GM23338 (cell line): ENCODE data around the gene MYO1F. TPM values are rescaled to one million over a fixed set of nuclear protein-coding genes. Genes with fewer than 3 reads are reported as not detected.

Source experiments
- ATAC-seq: fragments of 200-7000 bp; cut with Tn5 transposase; 3 replicates; pipeline ENCODE4 v1.9.1; 2020
- DNase-seq: peaks from one replicate; pipeline ENCODE4 v3.0.0-alpha.2; 2015; ENCODE audit warnings: low spot score
- H2AFZ ChIP-seq: fragments of 200-600 bp; sonication (generic); 2 replicates; pipeline ENCODE4 v1.8.0; 2016; ENCODE audit warnings: antibody characterized with exemption, mild to moderate bottlenecking, moderate library complexity
- H3F3A ChIP-seq: fragments of 200-600 bp; sonication (generic); replicated peaks from 2 replicates; pipeline ENCODE4 v1.8.0; 2017; ENCODE audit warnings: antibody characterized with exemption, mixed run types, low read depth
- H3K27ac ChIP-seq: fragments of 200-600 bp; sonication (generic); 2 replicates; pipeline ENCODE4 v1.6.1; 2016; ENCODE audit warnings: low read depth
- H3K27me3 ChIP-seq: fragments of 200-600 bp; sonication (generic); 2 replicates; pipeline ENCODE4 v1.8.0; 2016; ENCODE audit warnings: mild to moderate bottlenecking, mixed run types, moderate library complexity; ENCODE audit not compliant: insufficient read depth
- H3K36me3 ChIP-seq: fragments of 200-600 bp; sonication (generic); 2 replicates; pipeline ENCODE4 v1.8.0; 2016; ENCODE audit warnings: mild to moderate bottlenecking; ENCODE audit not compliant: insufficient read depth
- H3K4me1 ChIP-seq: fragments of 200-600 bp; sonication (generic); 2 replicates; pipeline ENCODE4 v1.8.0; 2016; ENCODE audit warnings: mild to moderate bottlenecking, moderate library complexity; ENCODE audit not compliant: insufficient read depth
- H3K4me2 ChIP-seq: fragments of 200-600 bp; sonication (generic); 2 replicates; pipeline ENCODE4 v1.7.1; 2017; ENCODE audit warnings: mixed run types
- H3K4me3 ChIP-seq: fragments of 200-600 bp; sonication (generic); 2 replicates; pipeline ENCODE4 v1.6.1; 2016; ENCODE audit warnings: mixed run types
- H3K79me2 ChIP-seq: fragments of 200-600 bp; sonication (generic); replicated peaks from 2 replicates; pipeline ENCODE4 v1.8.0; 2017; ENCODE audit warnings: mild to moderate bottlenecking; ENCODE audit not compliant: insufficient read depth
- H3K9me2 ChIP-seq: fragments of 200-600 bp; sonication (generic); 2 replicates; pipeline ENCODE4 v1.8.0; 2017; ENCODE audit not compliant: insufficient read depth
- H4K20me1 ChIP-seq: fragments of 200-600 bp; sonication (generic); replicated peaks from 2 replicates; pipeline ENCODE4 v1.8.0; 2017; ENCODE audit warnings: mild to moderate bottlenecking; ENCODE audit not compliant: insufficient read depth
- H3K27ac Mint-ChIP-seq: 2 replicates; pipeline ENCODE4 v1.8.0; 2020; ENCODE audit warnings: inconsistent platforms, mild to moderate bottlenecking, moderate library complexity, mixed read lengths
- H3K27me3 Mint-ChIP-seq: 3 replicates; pipeline ENCODE4 v1.8.0; 2022; ENCODE audit warnings: low read depth, mild to moderate bottlenecking, moderate library complexity, mixed read lengths, inconsistent platforms; ENCODE audit not compliant: insufficient read depth, poor library complexity
- H3K36me3 Mint-ChIP-seq: 3 replicates; pipeline ENCODE4 v1.8.0; 2021; ENCODE audit warnings: low read depth, mild to moderate bottlenecking, inconsistent platforms, moderate library complexity, mixed read lengths
- H3K4me1 Mint-ChIP-seq: 3 replicates; pipeline ENCODE4 v1.8.0; 2020; ENCODE audit warnings: mild to moderate bottlenecking, inconsistent platforms, mixed read lengths
- H3K4me3 Mint-ChIP-seq: 3 replicates; pipeline ENCODE4 v1.8.0; 2021; ENCODE audit warnings: moderate library complexity, mild to moderate bottlenecking, inconsistent platforms, mixed read lengths
- H3K9me3 Mint-ChIP-seq: 3 replicates; pipeline ENCODE4 v1.8.0; 2020; ENCODE audit warnings: moderate library complexity, mild to moderate bottlenecking, inconsistent platforms, mixed read lengths
- CREB1 ChIP-seq: fragments of 250-450 bp; sonication (Bioruptor Pico); IDR thresholded peaks from 2 replicates; pipeline ENCODE4 v1.5.0; 2020; ENCODE audit warnings: low read depth, mild to moderate bottlenecking, moderate library complexity
- EZH2 ChIP-seq: fragments of 200-600 bp; sonication (generic); IDR thresholded peaks from one replicate; pipeline ENCODE4 v1.8.0; 2017; ENCODE audit warnings: antibody characterized with exemption, mild to moderate bottlenecking, low read depth; ENCODE audit not compliant: unreplicated experiment
- EZH2phosphoT487 ChIP-seq: fragments of 200-600 bp; sonication (generic); IDR thresholded peaks from one replicate; pipeline ENCODE4 v1.8.1; 2018; ENCODE audit warnings: antibody characterized with exemption; ENCODE audit not compliant: unreplicated experiment
- JUNB ChIP-seq: IDR thresholded peaks from one replicate; pipeline ENCODE4 v1.6.1; 2016; ENCODE audit warnings: antibody characterized with exemption; ENCODE audit not compliant: unreplicated experiment
- NANOG ChIP-seq: IDR thresholded peaks from 2 replicates; pipeline ENCODE4 v1.6.1; 2016; ENCODE audit warnings: antibody characterized with exemption, borderline replicate concordance
- STAT1 ChIP-seq: IDR thresholded peaks from one replicate; pipeline ENCODE4 v1.6.1; 2016; ENCODE audit warnings: antibody characterized with exemption; ENCODE audit not compliant: unreplicated experiment
- ZNF114 ChIP-seq: fragments of 250-450 bp; sonication (Bioruptor Pico); IDR thresholded peaks from 2 replicates; pipeline ENCODE4 v1.5.0; 2020; ENCODE audit warnings: mild to moderate bottlenecking, moderate library complexity
- ZNF331 ChIP-seq: fragments of 250-450 bp; sonication (Bioruptor Pico); IDR thresholded peaks from 2 replicates; pipeline ENCODE4 v1.5.0; 2020; ENCODE audit warnings: low read depth, mild to moderate bottlenecking, moderate library complexity
- polyA plus RNA-seq: library from polyadenylated mRNA; unstranded; fragments of >200 nt; fragmentation: Nextera tagmentation; extraction: Ambion mirVana; gene quantifications from 2 replicates; pipeline ENCODE4 v1.2.1, GENCODE V29; 2016
- total RNA-seq: library from RNA; depleted of rRNA; stranded (reverse); fragments of >200 nt; shearing (Covaris generic); gene quantifications from 2 replicates; pipeline ENCODE4 v1.2.3, GENCODE V29; 2014
- TF ChIP-seq, protein P1 (sequence below), 2 experiments: fragments of 200-600 bp in 1 of 2; sonication (generic) in 1 of 2; conservative IDR thresholded peaks; 2 replicates each; pipeline versions ENCODE4 v1.5.1 to v1.6.1; 2016 to 2017; ENCODE audit warnings: antibody characterized with exemption in 2 of 2, low read depth in 2 of 2, mild to moderate bottlenecking in 2 of 2, moderate library complexity in 1 of 2
- TF ChIP-seq, protein P2 (sequence below): IDR thresholded peaks from 2 replicates; pipeline ENCODE4 v1.6.1; 2016; ENCODE audit warnings: antibody characterized with exemption
- TF ChIP-seq, protein P3 (sequence below): fragments of 250-450 bp; sonication (Bioruptor Pico); IDR thresholded peaks from 2 replicates; pipeline ENCODE4 v1.5.0; 2020; ENCODE audit warnings: mild to moderate bottlenecking, moderate library complexity

Gene MYO1F
- total and polyA plus RNA-seq, 2 experiments from 2014 or later: 3.9 to 5.7 TPM

DNA sequence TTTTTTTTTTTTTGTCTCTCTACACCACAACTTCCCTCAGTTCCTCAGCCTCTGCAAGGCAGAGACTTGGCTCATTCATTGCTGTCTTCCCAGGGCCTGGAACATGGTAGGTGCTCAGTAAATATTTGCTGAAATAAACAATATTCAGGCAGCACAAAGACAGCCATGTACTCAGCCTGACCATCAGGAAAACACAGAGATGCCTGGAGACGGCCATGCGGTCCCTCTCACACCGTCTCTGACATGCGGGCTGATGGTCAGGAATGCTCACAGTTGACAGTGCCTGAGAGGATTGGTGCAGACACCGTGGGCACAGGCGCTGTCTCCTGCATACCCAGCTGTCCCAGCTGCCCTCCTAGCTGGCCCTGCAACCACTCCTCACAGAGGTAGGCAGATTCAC is 75.7 kb downstream of the MYO1F start:
- no peak overlapping the region for H3K4me3 Mint-ChIP-seq
- H3K27ac ChIP-seq: no peak overlapping the region
- H3K4me1 ChIP-seq: peaks cover 4% of the 10 kb centered on the region
- peaks cover 20% of the 10 kb centered on the region for H3K4me1 Mint-ChIP-seq
- no peaks in the 10 kb centered on the region for H3K36me3 Mint-ChIP-seq
- H3K4me3 ChIP-seq: no peak overlapping the region
- no peaks in the 10 kb centered on the region for H4K20me1 ChIP-seq
- TF ChIP-seq, protein P1, sequence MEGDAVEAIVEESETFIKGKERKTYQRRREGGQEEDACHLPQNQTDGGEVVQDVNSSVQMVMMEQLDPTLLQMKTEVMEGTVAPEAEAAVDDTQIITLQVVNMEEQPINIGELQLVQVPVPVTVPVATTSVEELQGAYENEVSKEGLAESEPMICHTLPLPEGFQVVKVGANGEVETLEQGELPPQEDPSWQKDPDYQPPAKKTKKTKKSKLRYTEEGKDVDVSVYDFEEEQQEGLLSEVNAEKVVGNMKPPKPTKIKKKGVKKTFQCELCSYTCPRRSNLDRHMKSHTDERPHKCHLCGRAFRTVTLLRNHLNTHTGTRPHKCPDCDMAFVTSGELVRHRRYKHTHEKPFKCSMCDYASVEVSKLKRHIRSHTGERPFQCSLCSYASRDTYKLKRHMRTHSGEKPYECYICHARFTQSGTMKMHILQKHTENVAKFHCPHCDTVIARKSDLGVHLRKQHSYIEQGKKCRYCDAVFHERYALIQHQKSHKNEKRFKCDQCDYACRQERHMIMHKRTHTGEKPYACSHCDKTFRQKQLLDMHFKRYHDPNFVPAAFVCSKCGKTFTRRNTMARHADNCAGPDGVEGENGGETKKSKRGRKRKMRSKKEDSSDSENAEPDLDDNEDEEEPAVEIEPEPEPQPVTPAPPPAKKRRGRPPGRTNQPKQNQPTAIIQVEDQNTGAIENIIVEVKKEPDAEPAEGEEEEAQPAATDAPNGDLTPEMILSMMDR (conservative IDR thresholded peaks at IDR 0.05; ENCODE audit: low read depth in 2 of 2): no peak
- H3K27me3 Mint-ChIP-seq: peaks cover 22% of the 10 kb centered on the region
- no peaks in the 10 kb centered on the region for H3K27me3 ChIP-seq
- H3K4me2 ChIP-seq: no peak overlapping the region
- H3K79me2 ChIP-seq: no peaks in the 10 kb centered on the region
- 0 out of 2 replicates have a peak, but pooled peaks cover 4% of the 10 kb centered on the region for H3F3A ChIP-seq
- no peaks in the 10 kb centered on the region for H3K9me3 Mint-ChIP-seq
- DNase-seq: no peak
- H3K36me3 ChIP-seq: no peaks in the 10 kb centered on the region
- H3K9me2 ChIP-seq: no peaks in the 10 kb centered on the region
- H2AFZ ChIP-seq: peak overlapping the region; percentile 52; the same call in 1 of the 2 replicates
- no peak for ATAC-seq
- no peak overlapping the region for H3K27ac Mint-ChIP-seq

DNA sequence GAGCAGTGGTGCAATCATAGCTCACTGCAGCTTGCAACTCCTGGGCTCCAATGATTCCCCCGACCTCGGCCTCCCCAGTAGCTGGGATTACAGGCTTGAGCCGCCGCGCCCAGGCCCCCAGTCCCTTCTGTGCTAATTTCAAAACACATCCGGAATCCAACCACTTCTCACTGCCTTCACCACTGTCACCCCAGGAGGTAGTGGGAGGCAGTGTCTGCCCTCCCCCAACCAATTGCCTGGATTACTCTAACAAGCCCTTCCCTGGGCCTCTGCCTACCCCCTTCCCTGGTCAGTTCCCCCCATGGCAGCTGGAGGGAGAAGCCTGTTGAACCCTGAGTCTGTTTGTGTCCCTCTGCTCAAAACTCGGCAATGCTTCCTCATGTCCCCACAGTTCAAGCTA is 77.1 kb downstream of the MYO1F start:
- Histone ChIP-seq H3K4me2 (no peak overlapping the region), H4K20me1 (no peaks in the 10 kb centered on the region), H3K27ac (0 out of 2 replicates have a peak overlapping the region, but pooled peaks have one; percentile 55), H3K36me3 (no peaks in the 10 kb centered on the region), H3K27me3 (no peaks in the 10 kb centered on the region), H2AFZ (no peak overlapping the region), H3K4me1 (peaks cover 4% of the 10 kb centered on the region), H3K9me2 (no peaks in the 10 kb centered on the region), H3K79me2 (no peaks in the 10 kb centered on the region), H3F3A (0 out of 2 replicates have a peak, but pooled peaks cover 2% of the 10 kb centered on the region), H3K4me3 (no peak overlapping the region)
- H3K4me3 Mint-ChIP-seq: no peak overlapping the region; the same call in 1 of the 3 replicates
- ATAC-seq (no peak), DNase-seq (no peak)
- H3K36me3 Mint-ChIP-seq: no peaks in the 10 kb centered on the region
- 0 out of 2 replicates have a peak overlapping the region, but pooled peaks have one; percentile 11 for H3K27ac Mint-ChIP-seq
- H3K9me3 Mint-ChIP-seq: no peaks in the 10 kb centered on the region
- H3K27me3 Mint-ChIP-seq: peaks cover 19% of the 10 kb centered on the region
- peaks cover 16% of the 10 kb centered on the region for H3K4me1 Mint-ChIP-seq
- no peak for TF ChIP-seq EZH2phosphoT487
- TF ChIP-seq ZNF331 (CRISPR knock-in tag): no peak
- no peak for TF ChIP-seq ZNF114
- no peak for TF ChIP-seq NANOG
- TF ChIP-seq, protein P2, sequence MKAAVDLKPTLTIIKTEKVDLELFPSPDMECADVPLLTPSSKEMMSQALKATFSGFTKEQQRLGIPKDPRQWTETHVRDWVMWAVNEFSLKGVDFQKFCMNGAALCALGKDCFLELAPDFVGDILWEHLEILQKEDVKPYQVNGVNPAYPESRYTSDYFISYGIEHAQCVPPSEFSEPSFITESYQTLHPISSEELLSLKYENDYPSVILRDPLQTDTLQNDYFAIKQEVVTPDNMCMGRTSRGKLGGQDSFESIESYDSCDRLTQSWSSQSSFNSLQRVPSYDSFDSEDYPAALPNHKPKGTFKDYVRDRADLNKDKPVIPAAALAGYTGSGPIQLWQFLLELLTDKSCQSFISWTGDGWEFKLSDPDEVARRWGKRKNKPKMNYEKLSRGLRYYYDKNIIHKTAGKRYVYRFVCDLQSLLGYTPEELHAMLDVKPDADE: no peak
- TF ChIP-seq, protein P3, sequence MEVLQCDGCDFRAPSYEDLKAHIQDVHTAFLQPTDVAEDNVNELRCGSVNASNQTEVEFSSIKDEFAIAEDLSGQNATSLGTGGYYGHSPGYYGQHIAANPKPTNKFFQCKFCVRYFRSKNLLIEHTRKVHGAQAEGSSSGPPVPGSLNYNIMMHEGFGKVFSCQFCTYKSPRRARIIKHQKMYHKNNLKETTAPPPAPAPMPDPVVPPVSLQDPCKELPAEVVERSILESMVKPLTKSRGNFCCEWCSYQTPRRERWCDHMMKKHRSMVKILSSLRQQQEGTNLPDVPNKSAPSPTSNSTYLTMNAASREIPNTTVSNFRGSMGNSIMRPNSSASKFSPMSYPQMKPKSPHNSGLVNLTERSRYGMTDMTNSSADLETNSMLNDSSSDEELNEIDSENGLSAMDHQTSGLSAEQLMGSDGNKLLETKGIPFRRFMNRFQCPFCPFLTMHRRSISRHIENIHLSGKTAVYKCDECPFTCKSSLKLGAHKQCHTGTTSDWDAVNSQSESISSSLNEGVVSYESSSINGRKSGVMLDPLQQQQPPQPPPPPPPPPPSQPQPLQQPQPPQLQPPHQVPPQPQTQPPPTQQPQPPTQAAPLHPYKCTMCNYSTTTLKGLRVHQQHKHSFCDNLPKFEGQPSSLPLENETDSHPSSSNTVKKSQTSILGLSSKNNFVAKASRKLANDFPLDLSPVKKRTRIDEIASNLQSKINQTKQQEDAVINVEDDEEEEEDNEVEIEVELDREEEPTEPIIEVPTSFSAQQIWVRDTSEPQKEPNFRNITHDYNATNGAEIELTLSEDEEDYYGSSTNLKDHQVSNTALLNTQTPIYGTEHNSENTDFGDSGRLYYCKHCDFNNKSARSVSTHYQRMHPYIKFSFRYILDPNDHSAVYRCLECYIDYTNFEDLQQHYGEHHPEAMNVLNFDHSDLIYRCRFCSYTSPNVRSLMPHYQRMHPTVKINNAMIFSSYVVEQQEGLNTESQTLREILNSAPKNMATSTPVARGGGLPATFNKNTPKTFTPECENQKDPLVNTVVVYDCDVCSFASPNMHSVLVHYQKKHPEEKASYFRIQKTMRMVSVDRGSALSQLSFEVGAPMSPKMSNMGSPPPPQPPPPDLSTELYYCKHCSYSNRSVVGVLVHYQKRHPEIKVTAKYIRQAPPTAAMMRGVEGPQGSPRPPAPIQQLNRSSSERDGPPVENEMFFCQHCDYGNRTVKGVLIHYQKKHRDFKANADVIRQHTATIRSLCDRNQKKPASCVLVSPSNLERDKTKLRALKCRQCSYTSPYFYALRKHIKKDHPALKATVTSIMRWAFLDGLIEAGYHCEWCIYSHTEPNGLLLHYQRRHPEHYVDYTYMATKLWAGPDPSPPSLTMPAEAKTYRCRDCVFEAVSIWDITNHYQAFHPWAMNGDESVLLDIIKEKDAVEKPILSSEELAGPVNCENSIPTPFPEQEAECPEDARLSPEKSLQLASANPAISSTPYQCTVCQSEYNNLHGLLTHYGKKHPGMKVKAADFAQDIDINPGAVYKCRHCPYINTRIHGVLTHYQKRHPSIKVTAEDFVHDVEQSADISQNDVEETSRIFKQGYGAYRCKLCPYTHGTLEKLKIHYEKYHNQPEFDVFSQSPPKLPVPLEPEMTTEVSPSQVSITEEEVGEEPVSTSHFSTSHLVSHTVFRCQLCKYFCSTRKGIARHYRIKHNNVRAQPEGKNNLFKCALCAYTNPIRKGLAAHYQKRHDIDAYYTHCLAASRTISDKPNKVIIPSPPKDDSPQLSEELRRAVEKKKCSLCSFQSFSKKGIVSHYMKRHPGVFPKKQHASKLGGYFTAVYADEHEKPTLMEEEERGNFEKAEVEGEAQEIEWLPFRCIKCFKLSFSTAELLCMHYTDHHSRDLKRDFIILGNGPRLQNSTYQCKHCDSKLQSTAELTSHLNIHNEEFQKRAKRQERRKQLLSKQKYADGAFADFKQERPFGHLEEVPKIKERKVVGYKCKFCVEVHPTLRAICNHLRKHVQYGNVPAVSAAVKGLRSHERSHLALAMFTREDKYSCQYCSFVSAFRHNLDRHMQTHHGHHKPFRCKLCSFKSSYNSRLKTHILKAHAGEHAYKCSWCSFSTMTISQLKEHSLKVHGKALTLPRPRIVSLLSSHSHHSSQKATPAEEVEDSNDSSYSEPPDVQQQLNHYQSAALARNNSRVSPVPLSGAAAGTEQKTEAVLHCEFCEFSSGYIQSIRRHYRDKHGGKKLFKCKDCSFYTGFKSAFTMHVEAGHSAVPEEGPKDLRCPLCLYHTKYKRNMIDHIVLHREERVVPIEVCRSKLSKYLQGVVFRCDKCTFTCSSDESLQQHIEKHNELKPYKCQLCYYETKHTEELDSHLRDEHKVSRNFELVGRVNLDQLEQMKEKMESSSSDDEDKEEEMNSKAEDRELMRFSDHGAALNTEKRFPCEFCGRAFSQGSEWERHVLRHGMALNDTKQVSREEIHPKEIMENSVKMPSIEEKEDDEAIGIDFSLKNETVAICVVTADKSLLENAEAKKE (CRISPR knock-in tag): no peak
- TF ChIP-seq, protein P1 (conservative IDR thresholded peaks at IDR 0.05; ENCODE audit: low read depth in 2 of 2): no peak
- TF ChIP-seq EZH2: no peak
- no peak for TF ChIP-seq STAT1
- TF ChIP-seq JUNB: no peak
- no peak for TF ChIP-seq CREB1 (CRISPR knock-in tag)
